ENCODE data around the gene NPHP3.

NPHP3 gene

DNA sequence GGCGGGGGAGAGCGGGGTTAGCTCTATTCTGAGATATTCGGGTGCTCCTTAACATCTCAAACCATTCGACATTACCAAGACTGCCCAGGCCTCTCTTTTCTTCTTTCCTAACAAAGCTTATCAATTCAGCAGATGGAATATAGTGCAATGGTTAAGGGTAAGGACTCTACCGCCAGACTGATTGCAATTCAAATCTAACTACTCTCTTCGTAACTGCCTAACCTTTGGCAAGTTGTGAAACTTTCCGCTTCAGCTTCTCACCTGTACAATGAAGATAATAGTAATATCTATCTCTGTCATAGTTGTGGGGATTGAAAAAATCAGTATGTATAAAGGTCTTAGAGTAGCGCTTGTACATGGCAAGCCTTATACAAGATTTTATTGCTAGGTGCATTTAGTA, 61.1 kb downstream of the NPHP3 start:
- no peak overlapping the region for H3K27ac ChIP-seq (ENCODE audit: low read depth, low read length)
- H3K4me2 ChIP-seq (ENCODE audit: low read depth, low read length, poor library complexity, severe bottlenecking): peak overlapping the region; percentile 84

GRCh38 chr3:132660811-132661070, 61.5 kb downstream of the NPHP3 start:
- Histone ChIP-seq H3K36me3 (ENCODE audit: low read length) (peaks cover 2% of the 10 kb centered on the region; the same call in 1 of the 2 replicates), H2AFZ (ENCODE audit: low read depth, low read length, severe bottlenecking) (peak overlapping the region; percentile 89), H3F3A (ENCODE audit: insufficient read depth) (no peaks in the 10 kb centered on the region), H3K27me3 (ENCODE audit: low read length) (no peaks in the 10 kb centered on the region), H3K9me2 (replicated peaks; ENCODE audit: insufficient read depth, low read length) (no peaks in the 10 kb centered on the region), H3K27ac (ENCODE audit: low read depth, low read length) (no peak overlapping the region), H4K20me1 (ENCODE audit: low read depth, low read length) (no peaks in the 10 kb centered on the region), H3K9ac (ENCODE audit: low read length) (peak overlapping the region; percentile 90), H3K4me3 (ENCODE audit: insufficient read depth, low read length, poor library complexity, severe bottlenecking) (peak overlapping the region; percentile 77), H3K4me2 (ENCODE audit: low read depth, low read length, poor library complexity, severe bottlenecking) (peak overlapping the region; percentile 84), H3K9me3 (ENCODE audit: insufficient read depth, low read length) (no peaks in the 10 kb centered on the region), H3K79me2 (ENCODE audit: insufficient read depth, low read length) (peaks cover 23% of the 10 kb centered on the region; the same call in 1 of the 2 replicates)
- TF ChIP-seq CTCF (IDR thresholded peaks at IDR 0.05; ENCODE audit: insufficient read depth, low read length, poor library complexity, severe bottlenecking) (no peak), EZH2phosphoT487 (conservative IDR thresholded peaks at IDR 0.05; ENCODE audit: low read length) (no peak)

More for the DNA sequence above, 61.1 kb downstream of the NPHP3 start:
- Histone ChIP-seq H3K9ac (ENCODE audit: low read length) (peak overlapping the region; percentile 90), H2AFZ (ENCODE audit: low read depth, low read length, severe bottlenecking) (peak overlapping the region; percentile 89), H3K4me3 (ENCODE audit: insufficient read depth, low read length, poor library complexity, severe bottlenecking) (peak overlapping the region; percentile 77), H3F3A (ENCODE audit: insufficient read depth) (no peaks in the 10 kb centered on the region), H3K27me3 (ENCODE audit: low read length) (no peaks in the 10 kb centered on the region), H3K9me2 (replicated peaks; ENCODE audit: insufficient read depth, low read length) (no peaks in the 10 kb centered on the region), H4K20me1 (ENCODE audit: low read depth, low read length) (no peaks in the 10 kb centered on the region), H3K36me3 (ENCODE audit: low read length) (peaks cover 4% of the 10 kb centered on the region; the same call in 1 of the 2 replicates), H3K9me3 (ENCODE audit: insufficient read depth, low read length) (no peaks in the 10 kb centered on the region), H3K79me2 (ENCODE audit: insufficient read depth, low read length) (peaks cover 23% of the 10 kb centered on the region; the same call in 1 of the 2 replicates)
- no peak for TF ChIP-seq CTCF (IDR thresholded peaks at IDR 0.05; ENCODE audit: insufficient read depth, low read length, poor library complexity, severe bottlenecking)
- no peak for TF ChIP-seq EZH2phosphoT487 (conservative IDR thresholded peaks at IDR 0.05; ENCODE audit: low read length)

DNA sequence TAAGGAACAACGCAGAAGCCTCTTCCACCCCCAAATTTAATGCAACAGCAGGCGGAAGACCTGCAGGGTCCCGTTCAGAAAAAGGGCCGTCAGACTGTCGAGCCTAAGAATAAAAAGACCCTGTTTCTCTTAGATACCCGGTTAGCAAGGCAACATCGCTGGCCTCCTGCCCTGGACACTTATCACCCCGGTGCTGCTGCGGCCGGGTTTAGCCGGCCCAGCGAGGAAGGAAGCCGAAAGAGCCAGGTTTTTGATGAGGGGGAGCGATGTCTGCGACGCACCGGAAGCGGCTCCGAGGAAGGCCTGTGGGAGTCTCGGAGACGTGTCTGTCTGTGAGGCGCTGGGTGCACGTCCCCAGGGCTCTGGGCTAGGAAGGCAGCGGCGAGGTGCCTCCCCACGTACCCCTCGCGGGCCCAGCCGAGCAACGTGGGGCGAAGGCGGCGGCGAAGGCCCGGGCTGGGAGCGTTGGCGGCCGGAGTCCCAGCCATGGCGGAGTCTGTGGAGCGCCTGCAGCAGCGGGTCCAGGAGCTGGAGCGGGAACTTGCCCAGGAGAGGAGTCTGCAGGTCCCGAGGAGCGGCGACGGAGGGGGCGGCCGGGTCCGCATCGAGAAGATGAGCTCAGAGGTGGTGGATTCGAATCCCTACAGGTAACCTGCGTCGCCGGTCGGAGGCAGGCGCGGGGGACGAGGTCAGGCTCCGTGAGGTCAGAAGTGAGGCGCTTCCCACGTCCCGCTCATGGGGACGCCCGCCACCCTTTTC, 62.0 kb downstream of the NPHP3 start, which contains the start of gene UBA5:
UBA5 (plus strand) TSS at position 278 of the 759 bp plus-strand sequence; CDS start at position 487, 209 bp downstream.
- Histone ChIP-seq H3K27ac (ENCODE audit: low read depth, low read length) (peak within 1 kb of the TSS; percentile 46), H3K4me2 (ENCODE audit: low read depth, low read length, poor library complexity, severe bottlenecking) (peak within 1 kb of the TSS; percentile 84), H3K36me3 (ENCODE audit: low read length) (no peaks in the 10 kb centered on the region), H3K4me3 (ENCODE audit: insufficient read depth, low read length, poor library complexity, severe bottlenecking) (peak within 1 kb of the TSS; percentile 77), H3K79me2 (ENCODE audit: insufficient read depth, low read length) (peaks cover 23% of the 10 kb centered on the region; the same call in 1 of the 2 replicates), H3F3A (ENCODE audit: insufficient read depth) (no peaks in the 10 kb centered on the region), H3K9me2 (replicated peaks; ENCODE audit: insufficient read depth, low read length) (no peaks in the 10 kb centered on the region), H3K9me3 (ENCODE audit: insufficient read depth, low read length) (no peaks in the 10 kb centered on the region), H3K27me3 (ENCODE audit: low read length) (no peaks in the 10 kb centered on the region), H4K20me1 (ENCODE audit: low read depth, low read length) (no peaks in the 10 kb centered on the region), H2AFZ (ENCODE audit: low read depth, low read length, severe bottlenecking) (peak within 1 kb of the TSS; percentile 89), H3K9ac (ENCODE audit: low read length) (peak within 1 kb of the TSS; percentile 90)
- TF ChIP-seq CTCF (IDR thresholded peaks at IDR 0.05; ENCODE audit: insufficient read depth, low read length, poor library complexity, severe bottlenecking) (no peak), EZH2phosphoT487 (conservative IDR thresholded peaks at IDR 0.05; ENCODE audit: low read length) (no peak)

Measured in SU-DHL-6 (cell line).